T-helper 2 cell (primary cell): ENCODE measurements around the gene EML4.
"Not testable (repeated sequence)": the region's sequence is repeated elsewhere in the genome, so short reads cannot be mapped to it uniquely, and the experiment has no call there.

Experiments used
- DNase-seq, 5 experiments: peaks; one replicate each; pipeline versions ENCODE4 v3.0.0 to v3.0.0-alpha.2; 2012 to 2022

Gene EML4

GRCh38 chr2:42314892-42315468, 145.8 kb downstream of the EML4 start:
- DNase-seq: no peak

GRCh38 chr2:42315844-42316470, 146.8 kb downstream of the EML4 start:
- DNase-seq: no peak

- DNase-seq: no peak
These were observed 147.8 kb downstream of the EML4 start for GRCh38 chr2:42316910-42317309.

- no peak for DNase-seq
These were observed 148.3 kb downstream of the EML4 start for GRCh38 chr2:42317486-42317885.

GRCh38 chr2:42317945-42318344, 148.8 kb downstream of the EML4 start:
- no peak for DNase-seq

- no peak for DNase-seq
These were observed 150.1 kb downstream of the EML4 start for GRCh38 chr2:42319265-42319664.

GRCh38 chr2:42321452-42322064, 152.4 kb downstream of the EML4 start:
- peak in 1 of 5 experiments; percentile 21 for DNase-seq

GRCh38 chr2:42324244-42324643, 155.1 kb downstream of the EML4 start:
- no peak for DNase-seq

GRCh38 chr2:42324949-42325348, 155.8 kb downstream of the EML4 start:
- DNase-seq: no peak

GRCh38 chr2:42325609-42326008, 156.5 kb downstream of the EML4 start:
- no peak for DNase-seq

GRCh38 chr2:42327125-42327524, 158.0 kb downstream of the EML4 start:
- DNase-seq: peak in 1 of 5 experiments; percentile 66

- DNase-seq: peak in 1 of 5 experiments; percentile 52
These were observed 159.1 kb downstream of the EML4 start for GRCh38 chr2:42328148-42328833.

GRCh38 chr2:42328923-42329322, 159.8 kb downstream of the EML4 start:
- DNase-seq: no peak

GRCh38 chr2:42329736-42330135, 160.6 kb downstream of the EML4 start:
- DNase-seq: no peak

- DNase-seq: no peak
These were observed 162.6 kb downstream of the EML4 start for GRCh38 chr2:42331569-42332284.

- DNase-seq: no peak
These were observed 163.4 kb downstream of the EML4 start for GRCh38 chr2:42332575-42332974.

- DNase-seq: no peak
These were observed 164.4 kb downstream of the EML4 start for GRCh38 chr2:42333579-42333978.

- no peak for DNase-seq
These were observed 165.1 kb downstream of the EML4 start for GRCh38 chr2:42334220-42334619.

- not testable (repeated sequence) for DNase-seq
These were observed 165.7 kb downstream of the EML4 start for GRCh38 chr2:42334865-42335264.

GRCh38 chr2:42335514-42336104, 166.5 kb downstream of the EML4 start:
- DNase-seq: no peak

GRCh38 chr2:42336361-42336965, 167.3 kb downstream of the EML4 start:
- no peak for DNase-seq

GRCh38 chr2:42337356-42337820, 168.2 kb downstream of the EML4 start:
- DNase-seq: no peak
